Esophagus squamous epithelium (tissue), 5 donors: ENCODE data around the gene TMEM198. TPM values are rescaled to one million over a fixed set of nuclear protein-coding genes. Genes with fewer than 3 reads are reported as not detected.
A peak's percentile ranks its signal among the peaks of the same experiment; 100 is the strongest.

Experiments
- DNase-seq: peaks from one replicate; lab custom pipeline; 2025; lab: John Stamatoyannopoulos, UW
- H3K27ac ChIP-seq, 4 donors: fragments of 200-600 bp; sonication (generic); one replicate each; pipeline ENCODE4 v1.5.1; 2016 to 2019; ENCODE audit warnings: mild to moderate bottlenecking in 1 of 4
- H3K27me3 ChIP-seq, 4 donors: fragments of 200-600 bp; sonication (generic); 1 replicate in 3 of 4; 2 replicates in 1 of 4; pipeline versions ENCODE4 v1.5.1 to v1.6.0; 2017 to 2021; ENCODE audit warnings: antibody characterized with exemption in 1 of 4
- H3K36me3 ChIP-seq, 3 donors: fragments of 200-600 bp; sonication (generic); one replicate each; pipeline ENCODE4 v1.5.1; 2016 to 2019
- H3K4me1 ChIP-seq, 3 donors: fragments of 200-600 bp; sonication (generic); one replicate each; pipeline ENCODE4 v1.5.1; 2017 to 2019
- H3K4me3 ChIP-seq, 4 donors: fragments of 200-600 bp; sonication (generic); 1 replicate in 3 of 4; 2 replicates in 1 of 4; pipeline ENCODE4 v1.5.1; 2016 to 2019; ENCODE audit warnings: mild to moderate bottlenecking in 2 of 4, moderate library complexity in 1 of 4
- H3K9me3 ChIP-seq, 3 donors: fragments of 200-600 bp; sonication (generic); one replicate each; pipeline ENCODE4 v1.5.1; 2016 to 2019
- CTCF ChIP-seq, 6 experiments: fragments of 450-650 bp in 4 of 6; fragments of 200-600 bp in 2 of 6; sonication (generic) in 2 of 6; IDR thresholded peaks; one replicate each; pipeline ENCODE4 v1.5.1; 2016 to 2019; ENCODE audit warnings: antibody characterized with exemption in 6 of 6, mild to moderate bottlenecking in 4 of 6, moderate library complexity in 4 of 6
- POLR2A ChIP-seq, 4 donors: fragments of 450-650 bp; IDR thresholded peaks; one replicate each; pipeline ENCODE4 v1.6.1; 2017; ENCODE audit warnings: antibody characterized with exemption in 4 of 4, mild to moderate bottlenecking in 4 of 4, moderate library complexity in 3 of 4
- WGBS, 2 donors: methylation state at CpG; one replicate each; pipeline ENCODE4 v1.1.5; 2018; 5-methylcytosine and 5-hydroxymethylcytosine counted together
- intact Hi-C: fragments of 100-400 bp; cut with DNase I; formaldehyde crosslinking; loops from one replicate; pipeline ENCODE4 v1.15.0; 2022
- total RNA-seq, 4 donors: library from RNA; depleted of rRNA; stranded (reverse); fragments of >200 nt; gene quantifications; one replicate each; pipeline ENCODE4 v1.1.0, GENCODE V29; 2016
- donor health status: DM: yes; HTN: yes; CAD: no.

Gene TMEM198
- total RNA-seq, 4 donors from 2014 or later = 0.62 to 0.87 (median 0.78) TPM

GRCh38 chr2:219499555-219499954, 44.3 kb upstream of the TMEM198 start:
- Histone ChIP-seq H3K36me3 (peaks cover 0 to 34% (median 0%) of the 10 kb centered on the region in 3 donors), H3K27ac (no peak overlapping the region), H3K9me3 (no peaks in the 10 kb centered on the region), H3K4me1 (peaks cover 8 to 52% (median 25%) of the 10 kb centered on the region in 3 donors), H3K27me3 (peaks cover 0 to 34% (median 0%) of the 10 kb centered on the region in 4 donors), H3K4me3 (peak overlapping the region in 3 of 4 donors; percentile 59 to 85 (median 71))
- intact Hi-C loops = no loop called here
- DNase-seq = no peak
- WGBS, 2 donors = 42 to 80% methylated on average over 1 of the region's 1 CpG
- TF ChIP-seq CTCF (IDR thresholded peaks at IDR 0.05) = no peak
- TF ChIP-seq POLR2A (IDR thresholded peaks at IDR 0.05) = no peak

- Histone ChIP-seq H3K27ac (no peak overlapping the region), H3K4me3 (no peak overlapping the region), H3K27me3 (peaks cover 0 to 29% (median 0%) of the 10 kb centered on the region in 4 donors), H3K36me3 (peaks cover 0 to 40% (median 0%) of the 10 kb centered on the region in 3 donors), H3K4me1 (peaks cover 8 to 47% (median 25%) of the 10 kb centered on the region in 3 donors), H3K9me3 (no peaks in the 10 kb centered on the region)
- TF ChIP-seq CTCF (IDR thresholded peaks at IDR 0.05) (no peak), POLR2A (IDR thresholded peaks at IDR 0.05) (no peak)
- WGBS, 2 donors = 90 to 94% methylated on average over 2 of the region's 2 CpGs
- intact Hi-C loops = no loop called here
- no peak for DNase-seq
Observed at GRCh38 chr2:219500135-219500534, 43.7 kb upstream of the TMEM198 start.

- Histone ChIP-seq H3K27me3 (peaks cover 0 to 12% (median 0%) of the 10 kb centered on the region in 4 donors), H3K27ac (no peak overlapping the region), H3K36me3 (peaks cover 0 to 57% (median 0%) of the 10 kb centered on the region in 3 donors), H3K4me3 (no peak overlapping the region), H3K9me3 (no peaks in the 10 kb centered on the region), H3K4me1 (peaks cover 8 to 30% (median 18%) of the 10 kb centered on the region in 3 donors)
- intact Hi-C loops = no loop called here
- TF ChIP-seq CTCF (IDR thresholded peaks at IDR 0.05) = no peak
- no peak for TF ChIP-seq POLR2A (IDR thresholded peaks at IDR 0.05)
- DNase-seq = no peak
- 92 to 100% methylated on average over 1 to 9 of the region's 14 CpGs for WGBS, 2 donors
Observed at GRCh38 chr2:219501849-219502248, 42.0 kb upstream of the TMEM198 start.

- TF ChIP-seq CTCF (IDR thresholded peaks at IDR 0.05) (no peak), POLR2A (IDR thresholded peaks at IDR 0.05) (no peak)
- no peak overlapping the region for H3K4me3 ChIP-seq
- DNase-seq = no peak
- peaks cover 0 to 61% (median 0%) of the 10 kb centered on the region in 3 donors for H3K36me3 ChIP-seq
- H3K9me3 ChIP-seq = no peaks in the 10 kb centered on the region
- H3K4me1 ChIP-seq = peaks cover 1 to 22% (median 10%) of the 10 kb centered on the region in 3 donors
- H3K27me3 ChIP-seq = peaks cover 0 to 4% (median 0%) of the 10 kb centered on the region in 4 donors
- intact Hi-C loops = no loop called here
- H3K27ac ChIP-seq = no peak overlapping the region
Observed at GRCh38 chr2:219502618-219503017, 41.2 kb upstream of the TMEM198 start.

GRCh38 chr2:219505585-219505984, 38.2 kb upstream of the TMEM198 start:
- H3K9me3 ChIP-seq = no peaks in the 10 kb centered on the region
- TF ChIP-seq CTCF (IDR thresholded peaks at IDR 0.05) (no peak), POLR2A (IDR thresholded peaks at IDR 0.05) (no peak)
- no peak for DNase-seq
- no peak overlapping the region for H3K27ac ChIP-seq
- peaks cover 0 to 26% (median 1%) of the 10 kb centered on the region in 4 donors for H3K27me3 ChIP-seq
- no peak overlapping the region for H3K4me3 ChIP-seq
- 83 to 85% methylated on average over 7 of the region's 9 CpGs for WGBS, 2 donors
- intact Hi-C loops = no loop called here
- H3K36me3 ChIP-seq = peaks cover 0 to 61% (median 0%) of the 10 kb centered on the region in 3 donors
- peaks cover 13 to 27% (median 14%) of the 10 kb centered on the region in 3 donors for H3K4me1 ChIP-seq
